Measurements from ENCODE around the gene TRAM2. TPM values are rescaled to one million over a fixed set of nuclear protein-coding genes. Genes with fewer than 3 reads are reported as not detected.

TRAM2 gene
- total RNA-seq, 1 experiment from 2014 or later = 21.2 TPM

DNA sequence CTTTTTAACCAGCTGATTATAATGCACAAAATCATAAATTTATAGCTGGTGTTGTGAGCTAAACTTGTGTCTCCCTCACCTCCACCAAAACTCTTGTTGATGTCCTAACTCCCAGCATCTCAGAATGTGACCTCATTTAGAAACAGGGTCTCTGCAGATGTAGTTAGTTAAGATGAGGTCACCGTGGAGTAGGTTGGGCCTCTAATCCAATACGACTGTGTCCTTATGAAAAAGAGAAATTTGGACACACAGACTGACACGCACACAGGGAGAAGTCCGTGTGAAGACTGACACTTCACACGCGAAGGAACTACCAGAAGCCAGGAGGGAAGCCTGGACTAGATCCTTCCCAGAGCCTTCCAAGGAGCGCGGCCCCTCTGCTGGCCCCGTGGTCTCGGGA is 46.5 kb downstream of the TRAM2 start:
- no peaks in the 10 kb centered on the region for H3K23me2 ChIP-seq (ENCODE audit: insufficient read length, low read depth, low read length, poor library complexity, severe bottlenecking)
- no peak overlapping the region for H2BK120ac ChIP-seq (ENCODE audit: low read depth, low read length, poor library complexity, severe bottlenecking)
- no peak overlapping the region for H4K5ac ChIP-seq (ENCODE audit: insufficient read length, low read depth, low read length)
- H3K9ac ChIP-seq (ENCODE audit: extremely low read depth, insufficient read length, low read length) = no peak overlapping the region
- H3K18ac ChIP-seq (ENCODE audit: insufficient read length, low read depth, low read length) = no peak overlapping the region
- no peaks in the 10 kb centered on the region for H3K27me3 Mint-ChIP-seq (ENCODE audit: low read depth)
- no peak overlapping the region for H4K8ac ChIP-seq (replicated peaks; ENCODE audit: insufficient read length, low read depth, low read length)
- no peaks in the 10 kb centered on the region for H3K79me2 ChIP-seq (ENCODE audit: insufficient read depth, low read length)
- H2AFZ ChIP-seq (ENCODE audit: low read length) = no peak overlapping the region
- peaks cover 4 to 18% (median 5%) of the 10 kb centered on the region in 3 experiments; a peak in 4 of 7 replicates for H3K36me3 Mint-ChIP-seq (ENCODE audit: insufficient read depth in 1 of 3, low read depth in 3 of 3)
- H3K27ac Mint-ChIP-seq = peak overlapping the region in 2 of 3 experiments; percentile 13 to 64; a peak in 2 of 7 replicates
- WGBS (ENCODE audit: extremely low coverage, insufficient read length, low lambda C conversion rate) = no CpG with 5 or more reads among the region's 10 CpGs
- no peak overlapping the region for H2AK5ac ChIP-seq (ENCODE audit: insufficient read length, low read length)
- no peaks in the 10 kb centered on the region for H3K4me1 ChIP-seq (ENCODE audit: insufficient read depth, low read length)
- no peaks in the 10 kb centered on the region for H3K9me3 Mint-ChIP-seq
- no peak overlapping the region for H3K56ac ChIP-seq (ENCODE audit: insufficient read length, low read depth, low read length)
- H3T11ph ChIP-seq (ENCODE audit: low read length) = no peak overlapping the region
- no peak for DNase-seq
- H3K4me3 Mint-ChIP-seq = no peak overlapping the region
- H3K4ac ChIP-seq (ENCODE audit: low read depth, low read length) = no peak overlapping the region
- no peak overlapping the region for H2BK5ac ChIP-seq (ENCODE audit: insufficient read length, low read length)
- H3K4me2 ChIP-seq (ENCODE audit: insufficient read depth, insufficient read length, low read length) = no peak overlapping the region
- no peaks in the 10 kb centered on the region for H3K4me1 Mint-ChIP-seq
- H3K23ac ChIP-seq (ENCODE audit: insufficient read length, low read depth, low read length) = no peak overlapping the region
- no peak overlapping the region for H2BK15ac ChIP-seq (ENCODE audit: low read depth, low read length)
- TF ChIP-seq, protein P1, sequence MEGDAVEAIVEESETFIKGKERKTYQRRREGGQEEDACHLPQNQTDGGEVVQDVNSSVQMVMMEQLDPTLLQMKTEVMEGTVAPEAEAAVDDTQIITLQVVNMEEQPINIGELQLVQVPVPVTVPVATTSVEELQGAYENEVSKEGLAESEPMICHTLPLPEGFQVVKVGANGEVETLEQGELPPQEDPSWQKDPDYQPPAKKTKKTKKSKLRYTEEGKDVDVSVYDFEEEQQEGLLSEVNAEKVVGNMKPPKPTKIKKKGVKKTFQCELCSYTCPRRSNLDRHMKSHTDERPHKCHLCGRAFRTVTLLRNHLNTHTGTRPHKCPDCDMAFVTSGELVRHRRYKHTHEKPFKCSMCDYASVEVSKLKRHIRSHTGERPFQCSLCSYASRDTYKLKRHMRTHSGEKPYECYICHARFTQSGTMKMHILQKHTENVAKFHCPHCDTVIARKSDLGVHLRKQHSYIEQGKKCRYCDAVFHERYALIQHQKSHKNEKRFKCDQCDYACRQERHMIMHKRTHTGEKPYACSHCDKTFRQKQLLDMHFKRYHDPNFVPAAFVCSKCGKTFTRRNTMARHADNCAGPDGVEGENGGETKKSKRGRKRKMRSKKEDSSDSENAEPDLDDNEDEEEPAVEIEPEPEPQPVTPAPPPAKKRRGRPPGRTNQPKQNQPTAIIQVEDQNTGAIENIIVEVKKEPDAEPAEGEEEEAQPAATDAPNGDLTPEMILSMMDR (conservative IDR thresholded peaks at IDR 0.05) = no peak
- no peak overlapping the region for H4K91ac ChIP-seq (ENCODE audit: insufficient read length, low read depth, low read length)
- no peaks in the 10 kb centered on the region for H3K79me1 ChIP-seq (ENCODE audit: insufficient read depth, low read depth, low read length, poor library complexity, severe bottlenecking)
- H3K9me3 ChIP-seq (ENCODE audit: control insufficient read depth, low read depth, low read length) = no peaks in the 10 kb centered on the region
- no peak overlapping the region for H2BK12ac ChIP-seq (ENCODE audit: insufficient read length, low read depth, low read length)
- no peaks in the 10 kb centered on the region for H4K20me1 ChIP-seq (ENCODE audit: control insufficient read depth, insufficient read depth, insufficient read length)
- H3K14ac ChIP-seq (ENCODE audit: insufficient read depth, low read length) = no peak overlapping the region
- H3K27ac ChIP-seq (ENCODE audit: insufficient read length, low read depth, low read length) = no peak overlapping the region
- no peak overlapping the region for H2BK20ac ChIP-seq (ENCODE audit: low read depth, low read length, poor library complexity, severe bottlenecking)
- no peaks in the 10 kb centered on the region for H3K27me3 ChIP-seq (ENCODE audit: insufficient read depth, low read length)

Data from H9 (cell line).